HepG2 (cell line): ENCODE measurements around the gene CKLF. TPM values are rescaled to one million over a fixed set of nuclear protein-coding genes. Genes with fewer than 3 reads are reported as not detected.

Source experiments
- FOXM1 ChIP-seq: sonication (generic); formaldehyde crosslinking; IDR thresholded peaks from 2 replicates; pipeline ENCODE4 v1.5.0; 2020; ENCODE audit warnings: missing genetic modification reagents
- HES4 ChIP-seq: sonication (generic); formaldehyde crosslinking; IDR thresholded peaks from 2 replicates; pipeline ENCODE4 v1.9.0; 2021; ENCODE audit warnings: mild to moderate bottlenecking, missing genetic modification reagents, borderline replicate concordance
- MATR3 ChIP-seq: sonication (generic); formaldehyde crosslinking; IDR thresholded peaks from 2 replicates; pipeline ENCODE4 v1.4.0; 2020; ENCODE audit warnings: missing genetic modification reagents
- PHF21A ChIP-seq: sonication (generic); formaldehyde crosslinking; IDR thresholded peaks from 2 replicates; pipeline ENCODE4 v1.5.0; 2020; ENCODE audit warnings: mild to moderate bottlenecking, missing genetic modification reagents
- RARG ChIP-seq: sonication (generic); formaldehyde crosslinking; IDR thresholded peaks from 2 replicates; pipeline ENCODE4 v1.4.0; 2020; ENCODE audit warnings: low read depth, mild to moderate bottlenecking, missing genetic modification reagents
- RXRB ChIP-seq: IDR thresholded peaks from 2 replicates; pipeline ENCODE4 v1.6.1; 2016; ENCODE audit warnings: borderline replicate concordance, missing genetic modification reagents, missing compliant biosample characterization
- SALL1 ChIP-seq: sonication (generic); formaldehyde crosslinking; IDR thresholded peaks from 2 replicates; pipeline ENCODE4 v1.8.0; 2022; ENCODE audit warnings: mild to moderate bottlenecking, missing genetic modification reagents
- SALL2 ChIP-seq: sonication (generic); formaldehyde crosslinking; IDR thresholded peaks from 2 replicates; pipeline ENCODE4 v1.8.1; 2023; ENCODE audit warnings: mild to moderate bottlenecking, missing genetic modification reagents, inconsistent platforms
- SMC3 ChIP-seq: IDR thresholded peaks from 2 replicates; pipeline ENCODE4 v1.6.1; 2011; ENCODE audit warnings: low read length, improper control_type of control experiment
- STAT6 ChIP-seq: sonication (generic); formaldehyde crosslinking; IDR thresholded peaks from 2 replicates; pipeline ENCODE4 v1.4.0; 2020; ENCODE audit warnings: missing genetic modification reagents, mild to moderate bottlenecking, borderline replicate concordance
- ZFP36L1 ChIP-seq: sonication (generic); formaldehyde crosslinking; IDR thresholded peaks from 2 replicates; pipeline ENCODE4 v1.8.0; 2022; ENCODE audit warnings: mild to moderate bottlenecking, missing genetic modification reagents, moderate library complexity
- ZMYM2 ChIP-seq: sonication (generic); formaldehyde crosslinking; IDR thresholded peaks from 2 replicates; pipeline ENCODE4 v1.8.0; 2022; ENCODE audit warnings: mild to moderate bottlenecking, missing genetic modification reagents
- ZNF3 ChIP-seq: IDR thresholded peaks from 2 replicates; pipeline ENCODE4 v1.7.0; 2017; ENCODE audit warnings: inconsistent platforms
- ZNF33A ChIP-seq: sonication (generic); formaldehyde crosslinking; IDR thresholded peaks from 2 replicates; pipeline ENCODE4 v1.5.1; 2020; ENCODE audit warnings: missing genetic modification reagents, mild to moderate bottlenecking, moderate library complexity, borderline replicate concordance
- ZNF557 ChIP-seq: sonication (generic); formaldehyde crosslinking; IDR thresholded peaks from 2 replicates; pipeline ENCODE4 v1.4.0; 2020; ENCODE audit warnings: missing genetic modification reagents
- ZNF558 ChIP-seq: sonication (generic); formaldehyde crosslinking; IDR thresholded peaks from 2 replicates; pipeline ENCODE4 v1.9.0; 2022; ENCODE audit warnings: mild to moderate bottlenecking, missing genetic modification reagents, borderline replicate concordance
- ZNF776 ChIP-seq: sonication (generic); formaldehyde crosslinking; IDR thresholded peaks from 2 replicates; pipeline ENCODE4 v1.4.0; 2020; ENCODE audit warnings: mild to moderate bottlenecking, missing genetic modification reagents
- ZNF850 ChIP-seq: sonication (generic); formaldehyde crosslinking; conservative IDR thresholded peaks from 2 replicates; pipeline ENCODE4 v1.9.0; 2021; ENCODE audit warnings: mild to moderate bottlenecking, missing genetic modification reagents
- polyA plus RNA-seq, 8 experiments: library from polyadenylated mRNA; depleted of rRNA in 3 of 8; stranded (reverse) in 7 of 8; unstranded in 1 of 8; fragments of >200 nt; fragmentation: Illumina TruSeq in 4 of 8; extraction: Trizol in 4 of 8; gene quantifications; 2 replicates each; pipeline versions ENCODE4 v1.2.1 to v1.2.3, GENCODE V29; 2011 to 2016; ENCODE audit warnings: low read depth in 4 of 8, missing spikeins in 1 of 8, mixed read lengths in 1 of 8; ENCODE audit not compliant: insufficient read depth in 1 of 8
- total RNA-seq, 5 experiments: library from RNA; depleted of rRNA; stranded (reverse); fragments of >200 nt; fragmentation: Illumina TruSeq; extraction: Trizol; gene quantifications; 2 replicates each; pipeline ENCODE4 v1.2.3, GENCODE V29; 2016; ENCODE audit warnings: low read depth in 1 of 5
- TF ChIP-seq, protein P1 (sequence below): IDR thresholded peaks from 2 replicates; pipeline ENCODE4 v1.6.1; 2012; ENCODE audit warnings: inconsistent platforms
- TF ChIP-seq, protein P2 (sequence below): sonication (generic); formaldehyde crosslinking; IDR thresholded peaks from 2 replicates; pipeline ENCODE4 v1.4.0; 2020; ENCODE audit warnings: mild to moderate bottlenecking, low read depth, missing genetic modification reagents
- TF ChIP-seq, protein P3 (sequence below): sonication (generic); formaldehyde crosslinking; conservative IDR thresholded peaks from 2 replicates; pipeline ENCODE4 v1.8.0; 2022; ENCODE audit warnings: mild to moderate bottlenecking, moderate library complexity, missing genetic modification reagents
- TF ChIP-seq, protein P4 (sequence below): IDR thresholded peaks from 2 replicates; pipeline ENCODE4 v1.6.1; 2016; ENCODE audit warnings: low read depth, control low read depth

CKLF gene
- total and polyA plus RNA-seq, 2 of the 13 experiments (the other 11 are each of a cell fraction or from before 2014, with no cell fraction given), result 120 to 167 TPM

DNA sequence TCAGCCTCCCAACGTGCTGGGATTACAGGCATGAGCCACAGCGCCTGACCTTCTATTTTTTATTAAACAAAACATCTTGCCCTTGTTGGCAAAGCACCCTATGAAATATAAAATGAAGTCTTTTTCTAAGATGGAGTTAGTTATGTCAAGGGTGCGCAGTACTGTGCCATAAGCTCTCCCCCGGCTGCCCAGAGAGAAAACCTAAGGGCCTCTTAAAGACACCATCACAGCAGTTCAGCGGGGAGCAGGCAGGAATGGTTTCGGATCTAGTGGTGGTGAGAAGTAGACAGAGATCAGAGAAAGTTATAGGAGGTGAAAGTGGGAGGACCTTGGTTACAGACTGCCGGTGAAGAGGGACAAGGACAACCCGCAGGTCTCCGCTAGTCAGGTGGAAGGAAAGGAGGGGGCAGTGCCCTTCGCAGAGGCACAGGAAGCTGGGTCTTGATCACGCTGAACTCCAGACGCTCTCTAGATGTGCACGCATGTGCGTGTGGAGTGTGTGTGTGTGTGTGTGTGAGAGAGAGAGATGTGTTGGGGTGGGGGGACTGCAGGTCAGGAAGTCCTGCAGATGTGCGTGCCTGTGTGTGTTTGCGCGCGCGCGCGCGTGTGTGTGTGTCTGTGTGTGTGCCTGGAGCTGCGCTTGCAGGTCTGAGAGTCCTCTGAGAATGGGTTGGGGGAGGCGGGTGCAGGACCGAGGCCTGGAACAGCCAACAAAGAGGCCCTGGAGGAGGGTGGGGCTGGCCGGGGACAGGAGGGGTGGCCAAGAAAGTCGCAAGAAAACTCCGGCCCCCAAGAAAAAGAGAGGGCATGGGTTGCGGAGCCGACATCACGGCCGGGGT, 51.4 kb downstream of the CKLF start (continued):
- TF ChIP-seq, protein P1, sequence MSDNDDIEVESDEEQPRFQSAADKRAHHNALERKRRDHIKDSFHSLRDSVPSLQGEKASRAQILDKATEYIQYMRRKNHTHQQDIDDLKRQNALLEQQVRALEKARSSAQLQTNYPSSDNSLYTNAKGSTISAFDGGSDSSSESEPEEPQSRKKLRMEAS, result peak; percentile 74
- no peak for TF ChIP-seq ZFP36L1 (CRISPR knock-in tag)
- peak; percentile 77 for TF ChIP-seq SALL1 (CRISPR knock-in tag)
- TF ChIP-seq ZNF776 (CRISPR knock-in tag), result no peak; the same call in 1 of the 2 replicates
- no peak for TF ChIP-seq SMC3
- TF ChIP-seq ZMYM2 (CRISPR knock-in tag), result peak; percentile 46; the same call in 1 of the 2 replicates
- 0 out of 2 replicates have a peak, but pooled peaks have one; percentile 21 for TF ChIP-seq HES4
- TF ChIP-seq ZNF850 (CRISPR knock-in tag), result 0 out of 2 replicates have a peak, but pooled peaks have one; percentile 49
- TF ChIP-seq, protein P2, sequence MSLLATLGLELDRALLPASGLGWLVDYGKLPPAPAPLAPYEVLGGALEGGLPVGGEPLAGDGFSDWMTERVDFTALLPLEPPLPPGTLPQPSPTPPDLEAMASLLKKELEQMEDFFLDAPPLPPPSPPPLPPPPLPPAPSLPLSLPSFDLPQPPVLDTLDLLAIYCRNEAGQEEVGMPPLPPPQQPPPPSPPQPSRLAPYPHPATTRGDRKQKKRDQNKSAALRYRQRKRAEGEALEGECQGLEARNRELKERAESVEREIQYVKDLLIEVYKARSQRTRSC (CRISPR knock-in tag), result no peak
- no peak for TF ChIP-seq RARG (CRISPR knock-in tag)
- TF ChIP-seq FOXM1 (CRISPR knock-in tag), result no peak
- TF ChIP-seq SALL2, result peak; percentile 64; the same call in 1 of the 2 replicates
- TF ChIP-seq PHF21A (CRISPR knock-in tag), result 0 out of 2 replicates have a peak, but pooled peaks have one; percentile 71
- no peak for TF ChIP-seq ZNF33A (CRISPR knock-in tag)
- TF ChIP-seq MATR3 (CRISPR knock-in tag), result no peak
- TF ChIP-seq STAT6, result no peak
- TF ChIP-seq RXRB (CRISPR knock-in tag), result peak; percentile 34; the same call in 1 of the 2 replicates
- TF ChIP-seq ZNF3 (CRISPR knock-in tag), result no peak
- 0 out of 2 replicates have a peak, but pooled peaks have one; percentile 27 for TF ChIP-seq ZNF558 (CRISPR knock-in tag)
- TF ChIP-seq, protein P3, sequence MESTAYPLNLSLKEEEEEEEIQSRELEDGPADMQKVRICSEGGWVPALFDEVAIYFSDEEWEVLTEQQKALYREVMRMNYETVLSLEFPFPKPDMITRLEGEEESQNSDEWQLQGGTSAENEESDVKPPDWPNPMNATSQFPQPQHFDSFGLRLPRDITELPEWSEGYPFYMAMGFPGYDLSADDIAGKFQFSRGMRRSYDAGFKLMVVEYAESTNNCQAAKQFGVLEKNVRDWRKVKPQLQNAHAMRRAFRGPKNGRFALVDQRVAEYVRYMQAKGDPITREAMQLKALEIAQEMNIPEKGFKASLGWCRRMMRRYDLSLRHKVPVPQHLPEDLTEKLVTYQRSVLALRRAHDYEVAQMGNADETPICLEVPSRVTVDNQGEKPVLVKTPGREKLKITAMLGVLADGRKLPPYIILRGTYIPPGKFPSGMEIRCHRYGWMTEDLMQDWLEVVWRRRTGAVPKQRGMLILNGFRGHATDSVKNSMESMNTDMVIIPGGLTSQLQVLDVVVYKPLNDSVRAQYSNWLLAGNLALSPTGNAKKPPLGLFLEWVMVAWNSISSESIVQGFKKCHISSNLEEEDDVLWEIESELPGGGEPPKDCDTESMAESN, result peak; percentile 65; the same call in 1 of the 2 replicates
- TF ChIP-seq ZNF557, result no peak
- TF ChIP-seq, protein P4, sequence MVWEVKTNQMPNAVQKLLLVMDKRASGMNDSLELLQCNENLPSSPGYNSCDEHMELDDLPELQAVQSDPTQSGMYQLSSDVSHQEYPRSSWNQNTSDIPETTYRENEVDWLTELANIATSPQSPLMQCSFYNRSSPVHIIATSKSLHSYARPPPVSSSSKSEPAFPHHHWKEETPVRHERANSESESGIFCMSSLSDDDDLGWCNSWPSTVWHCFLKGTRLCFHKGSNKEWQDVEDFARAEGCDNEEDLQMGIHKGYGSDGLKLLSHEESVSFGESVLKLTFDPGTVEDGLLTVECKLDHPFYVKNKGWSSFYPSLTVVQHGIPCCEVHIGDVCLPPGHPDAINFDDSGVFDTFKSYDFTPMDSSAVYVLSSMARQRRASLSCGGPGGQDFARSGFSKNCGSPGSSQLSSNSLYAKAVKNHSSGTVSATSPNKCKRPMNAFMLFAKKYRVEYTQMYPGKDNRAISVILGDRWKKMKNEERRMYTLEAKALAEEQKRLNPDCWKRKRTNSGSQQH (CRISPR knock-in tag), result peak; percentile 22; the same call in 1 of the 2 replicates
